Activated CD4-positive, alpha-beta T cell treated with anti-CD3 and anti-CD28 coated beads, Interleukin-2, Interleukin-6, amounts not matched to agents 100 ng/mL and 50 ng/mL, durations not matched to agents 16 hours and 8 hours (primary cell): ENCODE measurements around the gene ASPSCR1.

Experiments used
- DNase-seq: peaks from one replicate; pipeline ENCODE4 v3.0.0-alpha.2; 2020

The ASPSCR1 gene

DNA sequence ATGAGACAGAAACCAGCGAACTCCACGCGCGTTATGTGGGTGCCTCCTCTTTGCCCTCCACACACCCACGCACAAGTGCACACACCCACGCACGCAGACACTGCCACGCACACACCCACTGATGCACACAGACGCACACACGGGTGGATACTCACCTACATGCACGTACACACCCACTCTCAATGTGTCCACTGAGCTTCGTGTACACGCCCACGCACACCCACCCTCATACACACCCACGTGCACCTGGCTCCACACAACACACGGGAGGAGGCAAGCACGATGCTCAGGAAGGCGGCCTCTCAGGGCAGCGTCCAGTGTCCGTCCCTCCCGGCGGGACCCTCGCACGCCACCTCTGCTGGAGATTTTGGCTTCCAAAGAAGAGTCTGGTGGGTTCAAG lies 70.0 kb downstream of the ASPSCR1 start:
- DNase-seq = no peak

DNA sequence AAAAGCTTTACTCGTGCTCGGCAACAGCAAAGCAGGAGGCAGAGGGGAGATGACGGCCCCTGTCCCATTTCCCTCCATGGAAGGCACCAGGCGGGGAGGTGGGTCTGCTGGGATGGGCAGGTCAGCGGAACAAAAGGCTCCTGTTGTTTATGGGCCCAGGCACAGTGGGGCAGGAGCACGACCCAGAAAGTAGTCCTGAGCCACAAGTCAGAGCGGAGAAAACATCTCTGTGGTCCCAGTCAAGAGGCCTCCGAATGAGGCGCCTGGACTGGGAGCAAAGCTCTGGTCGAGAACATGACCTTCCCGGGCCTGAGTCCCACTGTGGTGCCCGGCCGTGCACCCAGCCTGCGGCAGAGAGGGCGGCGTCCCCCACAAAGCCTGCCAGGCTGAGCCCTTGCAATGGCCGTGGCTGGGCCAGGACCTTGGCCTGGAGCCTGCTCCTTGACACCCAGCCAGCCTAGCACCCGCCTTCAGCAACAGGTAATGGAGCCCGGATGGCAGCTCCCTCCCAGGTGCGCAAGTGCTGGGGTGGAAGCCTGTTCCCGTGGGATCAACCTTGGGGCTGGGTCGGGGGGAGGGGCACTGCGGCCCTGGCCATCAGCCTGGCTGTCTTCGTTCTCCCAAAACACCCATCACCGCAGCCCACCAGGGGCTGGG lies 70.6 kb downstream of the ASPSCR1 start:
- DNase-seq = no peak

DNA sequence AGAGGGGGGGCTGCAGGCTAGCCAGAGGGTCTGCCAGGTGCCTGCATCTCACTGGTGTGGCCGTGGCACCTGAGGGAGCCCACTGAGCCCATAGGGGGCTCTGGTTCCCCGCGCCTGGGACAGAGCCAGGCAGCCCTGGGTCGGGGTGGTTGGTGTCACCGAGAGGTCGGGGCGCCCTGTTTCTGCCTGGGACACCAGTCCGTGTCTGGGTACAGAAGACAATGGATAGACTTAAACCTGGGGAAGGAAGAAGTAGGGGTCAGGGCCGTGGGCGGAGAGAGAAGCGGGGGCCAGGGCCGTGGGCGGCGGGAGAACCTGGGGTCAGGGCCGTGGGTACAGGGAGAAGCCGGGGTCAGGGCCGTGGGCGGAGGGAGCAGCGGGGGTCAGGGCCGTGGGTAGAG lies 71.1 kb downstream of the ASPSCR1 start:
- DNase-seq = no peak

DNA sequence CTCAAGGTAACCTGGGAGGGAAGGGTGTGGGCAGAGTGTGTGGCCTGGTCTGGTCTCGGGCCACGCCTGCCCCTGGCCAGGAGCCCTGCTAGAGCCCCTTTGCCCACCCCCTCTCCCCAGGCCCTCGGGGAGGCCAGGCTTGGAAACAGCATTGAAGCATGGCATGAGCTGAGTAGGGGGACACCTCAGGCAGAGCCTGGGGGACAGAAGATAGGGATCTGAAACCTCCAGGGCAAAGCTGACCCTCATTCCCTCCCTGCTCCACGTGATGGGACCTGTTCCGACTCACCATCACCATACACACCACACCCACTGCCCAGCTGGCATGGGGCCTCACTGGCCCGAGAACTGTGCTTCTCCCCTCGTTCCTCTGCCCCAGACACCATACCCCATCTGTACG lies 71.7 kb downstream of the ASPSCR1 start:
- no peak for DNase-seq

DNA sequence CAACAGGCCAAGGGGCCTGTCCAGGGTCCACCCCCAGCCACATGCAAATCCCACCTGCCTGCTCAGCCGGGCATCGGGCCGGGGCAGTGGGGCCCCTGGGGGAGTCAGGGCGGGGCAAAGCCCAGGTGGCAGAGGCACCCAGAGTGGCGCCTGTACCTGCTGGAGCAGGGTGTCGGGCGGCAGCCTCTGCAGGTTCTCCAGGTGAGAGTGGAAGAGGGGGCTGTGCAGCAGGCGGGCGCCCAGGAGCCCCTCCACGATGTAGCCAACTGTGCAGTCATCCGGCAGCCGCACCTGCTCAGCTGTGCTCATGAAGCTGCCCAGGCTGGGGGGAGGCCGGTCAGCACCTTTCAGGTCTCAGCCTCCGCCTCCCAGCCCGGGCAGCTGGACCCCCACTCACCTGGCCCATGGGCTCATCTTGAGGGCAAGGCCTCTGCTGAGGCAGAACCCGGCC lies 72.1 kb downstream of the ASPSCR1 start:
- no peak for DNase-seq

DNA sequence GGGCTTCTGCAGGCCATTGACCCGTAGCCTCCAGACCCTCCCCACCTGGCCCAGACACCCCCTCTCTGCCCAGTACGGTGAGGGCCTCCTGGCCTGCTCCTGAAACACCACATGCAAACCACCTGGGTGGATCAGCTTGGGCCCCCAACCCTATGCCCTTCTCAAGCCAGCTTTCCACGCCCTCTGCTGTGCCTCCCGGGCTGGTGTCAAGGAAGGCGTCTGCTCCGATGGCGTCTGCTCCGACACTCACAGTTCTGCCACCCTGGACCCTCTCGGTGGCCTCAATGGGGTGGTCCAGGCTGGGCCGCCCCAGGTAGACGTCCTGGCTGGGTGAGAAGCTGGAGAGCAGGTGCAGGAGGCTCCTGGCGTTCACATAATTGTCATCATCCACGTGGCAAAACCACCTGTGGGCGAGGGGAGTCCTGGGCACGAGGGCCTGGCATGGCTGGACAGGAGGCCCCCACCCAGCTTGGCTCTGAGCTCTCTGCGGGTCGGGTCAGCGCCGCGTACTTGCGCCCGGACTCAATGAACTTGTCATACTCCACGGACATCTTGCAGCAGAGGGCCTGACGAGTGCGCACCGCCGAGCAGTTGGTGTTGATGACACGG lies 72.8 kb downstream of the ASPSCR1 start:
- DNase-seq = no peak

DNA sequence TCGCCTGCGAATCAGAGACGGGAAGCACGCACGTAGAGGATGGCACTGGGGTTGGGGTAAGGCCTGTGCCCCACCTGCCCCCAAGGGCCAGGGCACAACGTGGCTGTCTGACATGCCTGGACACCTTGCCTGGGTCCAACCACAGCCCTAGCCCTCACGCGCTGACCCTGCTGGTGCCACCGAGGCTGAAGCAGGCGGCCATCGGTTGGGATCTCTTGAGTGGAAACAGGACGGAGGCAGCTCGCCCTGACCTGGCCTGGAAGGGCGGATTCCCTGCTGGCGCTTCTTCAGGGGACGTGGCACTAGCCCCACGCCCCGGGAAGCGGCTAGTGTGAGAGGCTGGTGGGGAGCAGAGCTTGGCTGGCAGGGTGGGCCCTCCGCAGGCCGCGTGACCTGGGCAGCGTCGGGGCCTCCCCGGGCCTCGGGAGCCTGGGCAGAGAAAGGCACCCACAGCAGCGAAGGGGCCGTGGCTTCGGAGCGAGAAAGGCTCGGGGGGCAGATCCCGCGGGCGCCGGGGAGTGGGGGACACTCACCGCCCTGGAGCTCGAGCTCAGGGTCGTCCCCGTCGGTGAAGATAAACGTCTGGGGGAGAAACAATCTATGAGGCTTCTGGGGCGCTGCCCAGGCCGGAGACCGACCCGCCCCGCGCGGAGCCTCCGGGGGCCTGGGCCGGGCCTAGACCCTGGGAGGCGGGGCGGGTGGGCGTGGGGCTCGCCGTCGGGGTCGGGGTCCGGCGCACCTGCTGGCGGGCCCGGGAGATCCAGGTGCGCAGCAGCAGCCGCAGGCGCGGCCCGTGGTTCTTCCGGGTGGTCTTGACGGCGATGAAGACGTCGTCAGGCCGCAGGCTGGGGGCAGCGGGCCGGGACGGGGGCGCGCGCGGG lies 73.6 kb downstream of the ASPSCR1 start:
- no peak for DNase-seq

DNA sequence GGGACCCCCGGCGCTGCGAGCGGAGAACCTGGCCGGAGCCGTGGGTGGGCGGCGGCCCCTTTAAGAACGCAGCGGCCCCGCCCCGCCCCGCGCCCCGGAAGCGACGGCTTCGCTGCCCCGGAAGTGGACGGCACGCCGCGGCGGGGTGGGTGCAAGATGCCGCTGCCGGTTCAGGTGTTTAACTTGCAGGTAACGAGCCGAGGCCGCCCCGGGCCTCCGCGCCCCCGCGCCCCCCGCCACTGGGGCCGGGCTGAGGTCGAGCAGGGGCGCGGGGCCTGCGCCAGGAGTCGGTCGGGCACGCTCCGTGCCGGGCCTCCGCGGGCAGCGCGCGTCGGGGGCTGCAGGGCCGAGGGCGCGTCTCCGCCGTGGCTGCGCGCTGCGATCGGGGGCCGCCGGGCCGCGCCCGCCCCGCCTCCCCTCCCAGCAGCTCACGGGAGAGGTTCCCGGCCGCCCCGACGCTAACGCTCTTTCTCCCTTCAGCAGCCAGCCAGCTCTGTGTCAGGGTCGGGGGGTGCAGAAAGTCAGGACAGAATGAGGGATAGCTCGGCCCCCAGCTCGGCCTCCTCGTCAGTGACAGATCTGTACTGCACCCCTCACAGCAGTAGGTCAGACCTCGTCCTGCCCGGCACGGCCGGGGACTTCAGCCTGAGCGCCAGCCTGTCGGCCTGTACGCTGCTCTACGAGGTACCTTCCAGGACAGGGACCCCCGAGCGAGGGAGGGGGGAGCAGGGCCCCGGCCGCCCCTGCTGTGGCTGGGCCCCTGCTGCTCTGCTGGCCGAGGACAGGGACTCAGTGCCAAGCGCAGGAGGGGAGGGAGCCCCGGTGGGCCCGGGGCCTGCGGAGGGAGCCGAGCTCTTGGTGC lies 74.6 kb downstream of the ASPSCR1 start, which contains the start of the genes GPS1 and RFNG:
TSS of gene GPS1 (plus strand) at position 123 of the 862 bp plus-strand sequence. CDS start at position 157, 34 bp downstream.
TSS of gene RFNG (minus strand) at position 36 of the 862 bp plus-strand sequence. CDS start 45 bp downstream, outside the sequence.
- DNase-seq = peak; percentile 85

DNA sequence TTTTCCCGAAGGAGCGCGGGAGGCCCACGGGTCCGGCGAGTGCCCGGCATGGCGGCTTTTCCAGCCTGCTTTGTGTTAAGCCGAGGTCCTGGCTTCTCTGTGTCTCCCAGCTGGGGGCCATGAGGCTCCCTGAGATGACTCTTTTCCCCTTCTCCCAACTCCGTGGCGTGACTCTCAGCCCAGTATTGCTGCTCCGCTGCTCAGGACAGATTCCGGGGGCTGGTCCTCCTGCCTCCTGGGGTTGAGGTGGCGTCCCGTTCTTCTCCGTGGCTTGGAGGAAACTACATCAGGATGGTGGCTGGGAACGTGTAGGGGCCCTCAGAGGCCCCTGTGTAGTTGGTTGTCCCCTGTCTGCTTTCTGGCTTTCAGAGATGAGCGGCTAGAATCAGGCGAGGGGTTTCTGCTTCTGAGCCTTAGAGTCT lies 75.2 kb downstream of the ASPSCR1 start:
- DNase-seq = no peak

DNA sequence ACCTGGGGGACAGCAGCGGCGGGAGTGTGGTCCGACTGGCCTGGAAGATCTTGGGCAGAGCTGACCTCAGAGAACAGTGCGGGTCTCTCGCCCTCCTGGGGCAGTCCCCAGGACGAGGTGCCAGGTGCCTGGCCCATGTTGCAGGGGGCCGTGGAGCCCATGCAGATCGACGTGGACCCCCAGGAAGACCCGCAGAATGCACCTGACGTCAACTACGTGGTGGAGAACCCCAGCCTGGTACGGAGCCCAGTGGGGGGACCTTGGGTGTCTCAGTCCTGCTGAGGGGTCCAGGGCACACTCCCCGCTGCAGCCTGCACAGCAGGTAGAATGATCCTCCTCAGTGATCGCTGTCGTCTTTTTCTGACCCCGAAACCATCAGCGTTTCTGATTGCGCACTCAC lies 75.7 kb downstream of the ASPSCR1 start:
- DNase-seq = no peak

DNA sequence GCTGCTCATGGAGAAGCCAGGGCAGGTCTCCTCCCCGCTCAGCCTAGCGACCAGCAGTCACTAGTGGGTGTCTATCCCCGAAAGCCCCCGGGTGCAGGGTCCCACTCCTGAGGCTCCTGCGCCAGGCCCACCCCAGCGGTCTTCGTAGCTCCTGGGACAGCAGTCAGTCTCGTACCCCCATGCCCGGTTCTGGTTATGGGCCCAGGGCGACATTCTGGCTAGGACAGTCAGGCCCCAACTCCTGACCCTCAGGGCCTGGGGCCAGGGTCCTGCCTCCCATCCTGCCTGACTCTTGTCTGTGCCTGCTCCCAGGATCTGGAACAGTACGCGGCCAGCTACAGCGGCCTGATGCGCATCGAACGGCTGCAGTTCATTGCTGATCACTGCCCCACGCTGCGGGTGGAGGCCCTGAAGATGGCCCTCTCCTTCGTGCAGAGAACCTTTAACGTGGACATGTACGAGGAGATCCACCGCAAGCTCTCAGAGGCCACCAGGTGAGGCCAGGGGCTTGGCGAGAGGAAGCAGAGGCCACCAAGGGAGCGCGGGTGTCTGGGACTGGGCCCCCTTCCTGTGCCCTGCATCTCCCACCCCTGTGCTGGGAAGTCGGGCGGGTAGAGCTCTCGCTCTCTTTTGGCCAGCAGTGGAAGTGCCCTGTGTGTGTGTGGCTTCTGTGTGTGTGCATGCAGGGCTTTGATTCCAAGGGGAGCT lies 76.3 kb downstream of the ASPSCR1 start:
- DNase-seq = no peak

DNA sequence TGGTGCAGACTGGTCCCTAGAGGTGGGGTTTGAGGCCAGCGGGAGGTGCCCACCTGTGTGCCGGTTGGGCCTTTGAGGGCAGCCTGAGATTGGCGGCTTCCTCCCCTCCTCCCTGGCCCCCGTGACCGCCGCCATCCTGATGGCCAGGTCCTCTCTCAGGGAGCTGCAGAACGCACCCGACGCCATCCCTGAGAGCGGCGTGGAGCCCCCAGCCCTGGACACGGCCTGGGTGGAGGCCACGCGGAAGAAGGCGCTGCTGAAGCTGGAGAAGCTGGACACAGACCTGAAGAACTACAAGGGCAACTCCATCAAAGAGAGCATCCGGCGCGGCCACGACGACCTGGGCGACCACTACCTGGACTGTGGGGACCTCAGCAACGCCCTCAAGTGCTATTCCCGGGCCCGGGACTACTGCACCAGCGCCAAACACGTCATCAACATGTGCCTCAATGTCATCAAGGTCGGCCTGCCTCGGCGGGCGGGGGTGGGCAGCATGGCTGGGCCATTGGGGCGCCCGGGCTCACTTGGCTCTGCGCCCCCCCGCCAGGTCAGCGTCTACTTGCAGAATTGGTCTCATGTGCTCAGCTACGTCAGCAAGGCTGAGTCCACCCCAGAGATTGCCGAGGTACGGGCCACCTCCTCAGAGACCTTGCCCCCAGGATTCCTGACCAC lies 77.1 kb downstream of the ASPSCR1 start:
- no peak for DNase-seq

DNA sequence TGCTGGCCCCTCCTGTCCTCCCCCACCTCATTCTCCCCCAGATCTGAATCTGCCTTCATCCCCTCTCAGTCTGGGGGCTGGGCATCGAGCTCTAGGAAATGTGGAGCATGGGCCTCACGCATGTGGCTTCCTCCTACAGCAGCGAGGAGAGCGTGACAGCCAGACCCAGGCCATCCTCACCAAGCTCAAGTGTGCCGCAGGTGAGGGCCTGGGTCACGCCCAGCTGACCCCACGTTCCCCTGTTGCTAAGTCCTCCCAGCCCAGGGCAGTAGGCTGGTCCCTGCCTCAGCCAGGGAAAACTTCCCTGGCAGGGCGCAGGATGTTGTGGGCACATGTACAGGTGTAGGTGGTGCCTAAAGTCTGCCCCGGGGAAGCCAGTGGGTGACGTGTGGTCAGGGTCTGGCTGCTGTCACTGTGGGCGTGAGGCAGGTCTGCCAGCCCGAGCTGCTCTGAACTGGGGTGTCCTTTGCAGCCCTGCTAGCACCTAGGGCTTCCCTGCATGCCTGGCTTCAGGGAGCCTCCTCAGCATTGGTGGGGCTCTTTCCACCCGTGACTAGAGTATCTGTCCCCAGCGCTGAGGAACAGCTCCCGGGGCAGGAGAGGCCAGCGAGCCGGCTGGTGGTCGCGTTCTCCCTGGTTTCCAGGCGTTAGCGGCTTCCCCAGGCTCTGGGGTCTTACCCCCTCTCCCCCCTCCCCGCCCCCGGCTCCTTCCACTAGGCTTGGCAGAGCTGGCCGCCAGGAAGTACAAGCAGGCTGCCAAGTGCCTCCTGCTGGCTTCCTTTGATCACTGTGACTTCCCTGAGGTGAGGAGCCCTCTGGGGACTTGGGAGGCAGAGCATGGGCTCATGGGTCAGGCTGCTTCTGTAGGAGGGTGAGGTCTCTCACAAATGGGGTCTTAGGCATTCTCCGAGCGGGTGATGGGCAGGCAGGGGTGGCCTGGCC lies 77.9 kb downstream of the ASPSCR1 start:
- no peak for DNase-seq

DNA sequence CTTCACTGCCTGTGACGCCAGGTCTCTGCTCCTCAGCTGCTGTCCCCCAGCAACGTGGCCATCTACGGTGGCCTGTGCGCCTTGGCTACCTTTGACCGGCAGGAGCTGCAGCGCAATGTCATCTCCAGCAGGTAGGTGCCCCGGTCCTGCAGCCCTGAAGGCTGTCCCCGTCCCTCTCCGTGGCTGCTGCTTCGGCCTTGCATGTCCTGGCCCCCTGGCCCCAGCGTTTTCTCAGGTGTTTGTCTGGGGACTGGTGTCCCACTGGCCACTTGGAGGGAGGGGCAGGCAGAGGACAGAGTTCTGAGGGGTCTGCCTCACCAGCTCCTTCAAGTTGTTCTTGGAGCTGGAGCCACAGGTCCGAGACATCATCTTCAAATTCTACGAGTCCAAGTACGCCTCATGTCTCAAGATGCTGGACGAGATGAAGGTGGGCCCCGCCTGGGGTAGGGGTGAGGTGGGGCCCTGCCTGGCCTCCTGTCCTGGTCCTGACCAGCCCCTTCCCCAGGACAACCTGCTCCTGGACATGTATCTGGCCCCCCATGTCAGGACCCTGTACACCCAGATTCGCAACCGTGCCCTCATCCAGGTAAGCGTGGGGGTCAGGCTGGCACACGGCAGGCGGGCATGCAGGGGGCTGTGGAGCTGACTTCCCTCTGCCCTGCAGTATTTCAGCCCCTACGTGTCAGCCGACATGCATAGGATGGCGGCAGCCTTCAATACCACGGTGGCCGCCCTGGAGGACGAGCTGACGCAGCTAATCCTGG lies 78.7 kb downstream of the ASPSCR1 start:
- no peak for DNase-seq

DNA sequence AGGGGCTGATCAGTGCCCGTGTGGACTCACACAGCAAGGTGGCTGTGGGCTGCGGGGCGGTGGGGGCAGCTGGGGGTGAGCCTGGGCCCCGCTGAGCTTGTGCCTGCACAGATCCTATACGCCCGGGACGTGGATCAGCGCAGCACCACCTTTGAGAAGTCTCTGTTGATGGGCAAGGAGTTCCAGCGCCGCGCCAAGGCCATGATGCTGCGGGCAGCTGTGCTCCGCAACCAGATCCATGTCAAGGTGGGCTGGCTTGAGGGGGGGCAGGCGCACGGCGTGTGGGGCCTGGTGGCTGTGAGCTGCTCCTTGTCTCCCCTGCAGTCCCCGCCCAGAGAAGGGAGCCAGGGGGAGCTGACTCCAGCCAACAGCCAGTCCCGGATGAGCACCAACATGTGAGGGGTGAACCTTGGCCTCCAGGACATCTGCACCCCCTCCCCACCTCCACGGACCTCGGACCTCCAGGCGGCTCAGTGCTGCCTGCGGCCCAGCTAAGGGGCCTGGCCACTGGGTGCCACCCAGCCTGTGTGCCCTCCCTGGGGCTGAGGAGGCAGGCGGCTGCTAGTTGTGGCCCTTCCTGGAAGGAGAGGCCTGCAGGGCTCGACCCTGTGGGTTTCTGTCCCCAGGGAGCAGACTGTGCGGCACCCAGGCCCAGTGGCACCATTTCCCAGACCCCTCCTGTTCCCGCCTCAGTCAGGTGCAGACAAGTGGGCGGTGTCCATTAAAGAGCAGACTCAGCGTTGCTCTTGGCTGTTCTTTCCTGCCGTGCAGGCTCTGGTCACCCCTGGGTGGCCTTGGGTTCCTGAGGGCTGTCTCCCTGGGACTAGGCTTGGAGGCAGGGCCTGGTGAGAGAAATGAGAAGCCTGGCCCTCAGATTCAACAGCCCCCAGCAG lies 79.5 kb downstream of the ASPSCR1 start:
- DNase-seq = no peak

DNA sequence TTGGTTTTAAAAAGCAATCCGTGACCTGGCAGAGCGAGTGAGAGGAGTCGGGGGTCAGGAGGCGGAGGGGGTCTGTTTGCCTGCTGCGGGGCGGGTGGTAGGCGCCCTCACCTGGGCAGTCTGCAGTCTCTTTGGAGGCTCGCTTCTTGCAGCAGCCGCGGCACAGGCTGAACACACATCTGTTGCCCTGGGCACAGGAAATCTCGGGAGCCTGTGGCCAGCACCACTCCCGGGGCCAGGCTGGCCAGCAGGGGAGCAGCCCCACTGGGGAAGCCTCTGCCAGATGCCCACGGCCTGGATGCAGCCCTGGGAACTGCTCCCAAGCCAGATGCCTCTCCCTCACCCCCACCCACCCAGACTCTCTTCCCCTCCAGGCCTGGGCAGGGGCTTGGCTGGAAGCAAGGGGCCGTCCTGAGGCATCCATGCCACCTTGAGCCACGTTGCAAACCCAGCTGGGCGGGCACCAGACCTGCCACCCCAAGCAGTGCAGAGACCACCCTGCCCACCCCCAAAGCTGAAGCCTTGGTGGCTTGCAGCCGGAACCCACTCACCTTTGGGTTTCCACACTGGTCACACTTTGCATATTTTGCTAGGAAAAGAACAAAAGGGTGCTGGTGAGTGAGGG lies 80.9 kb downstream of the ASPSCR1 start:
- no peak for DNase-seq

DNA sequence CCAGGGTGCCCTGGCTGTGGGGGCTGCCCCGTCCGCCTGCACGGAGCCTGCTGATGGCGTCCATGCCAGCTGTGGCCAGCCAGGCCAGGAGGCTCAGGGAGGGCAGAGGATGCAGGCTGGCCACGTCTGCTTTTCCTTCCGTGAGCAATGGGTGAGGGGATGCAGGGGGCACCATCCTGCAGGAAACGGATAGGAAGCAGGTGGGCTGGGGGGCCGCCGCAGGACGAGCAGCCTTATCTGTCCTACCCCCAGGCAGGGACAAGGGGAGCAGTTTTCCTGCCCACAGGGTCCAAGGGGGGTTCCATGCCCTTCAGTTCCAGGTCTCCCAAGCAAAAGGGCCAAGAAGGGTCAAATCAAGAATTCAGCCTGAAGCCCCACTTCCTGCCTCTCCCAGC lies 81.4 kb downstream of the ASPSCR1 start:
- no peak for DNase-seq
